Measurements from ENCODE around the gene DNAH10. TPM values are rescaled to one million over a fixed set of nuclear protein-coding genes. Genes with fewer than 3 reads are reported as not detected.

The DNAH10 gene
- total RNA-seq, 1 donor from 2014 or later: 1.2 TPM

GRCh38 chr12:123889848-123890535 lies 127.9 kb downstream of the DNAH10 start:
- peak; percentile 34 for DNase-seq (ENCODE audit: low spot score)
- Mint-ChIP-seq H3K4me3 (ENCODE audit: unreplicated experiment) (no peak overlapping the region), H3K36me3 (ENCODE audit: low read depth) (no peaks in the 10 kb centered on the region), H3K27ac (ENCODE audit: unreplicated experiment) (no peak overlapping the region), H3K4me1 (ENCODE audit: low read depth) (peaks cover 7% of the 10 kb centered on the region), H3K27me3 (ENCODE audit: low read depth) (peaks cover 11% of the 10 kb centered on the region), H3K9me3 (ENCODE audit: low read depth) (peaks cover 4% of the 10 kb centered on the region)
- no peak for TF ChIP-seq CTCF (IDR thresholded peaks at IDR 0.05)

- H3K36me3 Mint-ChIP-seq (ENCODE audit: low read depth): no peaks in the 10 kb centered on the region
- H3K4me1 Mint-ChIP-seq (ENCODE audit: low read depth): peaks cover 7% of the 10 kb centered on the region
- peaks cover 11% of the 10 kb centered on the region for H3K27me3 Mint-ChIP-seq (ENCODE audit: low read depth)
- peaks cover under 1% of the 10 kb centered on the region for H3K9me3 Mint-ChIP-seq (ENCODE audit: low read depth)
- DNase-seq (ENCODE audit: low spot score): peak; percentile 36
- no peak for TF ChIP-seq CTCF (IDR thresholded peaks at IDR 0.05)
- H3K27ac Mint-ChIP-seq (ENCODE audit: unreplicated experiment): no peak overlapping the region
- H3K4me3 Mint-ChIP-seq (ENCODE audit: unreplicated experiment): no peak overlapping the region
Observed at GRCh38 chr12:123890536-123890902, 128.4 kb downstream of the DNAH10 start.

GRCh38 chr12:123891011-123891410 lies 128.9 kb downstream of the DNAH10 start:
- peak; percentile 32 for DNase-seq (ENCODE audit: low spot score)
- Mint-ChIP-seq H3K27me3 (ENCODE audit: low read depth) (peaks cover 10% of the 10 kb centered on the region), H3K4me3 (ENCODE audit: unreplicated experiment) (no peak overlapping the region), H3K4me1 (ENCODE audit: low read depth) (peaks cover 7% of the 10 kb centered on the region), H3K27ac (ENCODE audit: unreplicated experiment) (no peak overlapping the region), H3K9me3 (ENCODE audit: low read depth) (no peaks in the 10 kb centered on the region), H3K36me3 (ENCODE audit: low read depth) (no peaks in the 10 kb centered on the region)
- TF ChIP-seq CTCF (IDR thresholded peaks at IDR 0.05): no peak

GRCh38 chr12:123891516-123892179 lies 129.5 kb downstream of the DNAH10 start:
- no peak for TF ChIP-seq CTCF (IDR thresholded peaks at IDR 0.05)
- Mint-ChIP-seq H3K9me3 (ENCODE audit: low read depth) (no peaks in the 10 kb centered on the region), H3K36me3 (ENCODE audit: low read depth) (no peaks in the 10 kb centered on the region), H3K27ac (ENCODE audit: unreplicated experiment) (no peak overlapping the region), H3K27me3 (ENCODE audit: low read depth) (peaks cover 5% of the 10 kb centered on the region), H3K4me1 (ENCODE audit: low read depth) (peaks cover 9% of the 10 kb centered on the region), H3K4me3 (ENCODE audit: unreplicated experiment) (no peak overlapping the region)
- peak; percentile 71 for DNase-seq (ENCODE audit: low spot score)

GRCh38 chr12:123892180-123892559 lies 130.1 kb downstream of the DNAH10 start:
- Mint-ChIP-seq H3K4me1 (ENCODE audit: low read depth) (peaks cover 14% of the 10 kb centered on the region), H3K27ac (ENCODE audit: unreplicated experiment) (no peak overlapping the region)

More at GRCh38 chr12:123892180-123892559, 130.1 kb downstream of the DNAH10 start:
- Mint-ChIP-seq H3K9me3 (ENCODE audit: low read depth) (no peaks in the 10 kb centered on the region), H3K27me3 (ENCODE audit: low read depth) (peaks cover 3% of the 10 kb centered on the region), H3K4me3 (ENCODE audit: unreplicated experiment) (no peak overlapping the region), H3K36me3 (ENCODE audit: low read depth) (no peaks in the 10 kb centered on the region)
- no peak for TF ChIP-seq CTCF (IDR thresholded peaks at IDR 0.05)
- peak; percentile 17 for DNase-seq (ENCODE audit: low spot score)
